GM21723 (cell line): ENCODE results near the gene MDN1.
A peak's percentile ranks its signal among the peaks of the same experiment; 100 is the strongest.

Experiments
- ATAC-seq: cut with Tn5 transposase; IDR thresholded peaks from one replicate; pipeline ENCODE4 v1.9.1; 2021; ENCODE audit warnings: mild to moderate bottlenecking, moderate library complexity; ENCODE audit not compliant: unreplicated experiment

MDN1 gene

GRCh38 chr6:89610149-89610642 lies 209.4 kb downstream of the MDN1 start:
- ATAC-seq, result no peak

DNA sequence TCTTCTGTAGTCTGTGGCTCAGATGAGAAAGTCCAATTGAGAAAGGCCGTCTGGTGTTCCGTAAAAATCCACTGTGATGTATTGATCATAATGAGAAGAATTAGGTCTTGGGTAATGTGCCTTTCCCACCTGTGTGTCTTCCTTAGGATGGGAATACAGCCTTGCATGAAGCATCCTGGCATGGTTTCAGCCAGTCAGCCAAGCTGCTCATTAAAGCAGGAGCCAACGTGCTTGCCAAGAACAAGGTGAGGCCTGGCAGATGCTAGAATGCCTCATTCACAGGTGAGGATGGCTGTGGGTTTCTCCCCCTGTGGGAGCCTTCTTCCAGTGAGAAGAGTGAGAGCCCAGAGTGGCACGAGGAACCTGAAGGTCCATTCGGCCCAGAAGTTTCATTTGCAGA lies 213.7 kb downstream of the MDN1 start:
- no peak for ATAC-seq

DNA sequence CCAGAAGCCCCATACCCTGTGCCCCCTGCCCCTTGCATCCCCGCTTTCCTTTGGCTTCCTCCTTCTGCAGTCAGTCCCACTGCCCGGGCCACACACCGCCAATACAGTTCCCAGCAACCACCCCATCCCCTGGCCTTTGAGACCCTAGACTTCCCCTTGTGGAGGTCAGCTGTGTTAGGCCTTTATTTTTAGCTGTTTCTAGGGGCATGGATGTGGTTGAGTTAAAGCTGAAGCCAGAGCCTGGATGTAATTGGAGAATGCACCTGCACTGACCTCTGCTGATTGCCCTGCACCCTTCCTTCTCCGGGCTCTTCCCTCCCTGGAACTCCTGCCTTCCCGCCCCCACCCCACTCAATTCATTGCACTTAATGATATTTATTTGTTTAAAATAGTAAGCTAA lies 214.9 kb downstream of the MDN1 start:
- ATAC-seq, result no peak

- no peak for ATAC-seq
These were observed 217.4 kb downstream of the MDN1 start for GRCh38 chr6:89602166-89602565.

GRCh38 chr6:89599727-89600126 lies 219.9 kb downstream of the MDN1 start:
- ATAC-seq, result no peak

DNA sequence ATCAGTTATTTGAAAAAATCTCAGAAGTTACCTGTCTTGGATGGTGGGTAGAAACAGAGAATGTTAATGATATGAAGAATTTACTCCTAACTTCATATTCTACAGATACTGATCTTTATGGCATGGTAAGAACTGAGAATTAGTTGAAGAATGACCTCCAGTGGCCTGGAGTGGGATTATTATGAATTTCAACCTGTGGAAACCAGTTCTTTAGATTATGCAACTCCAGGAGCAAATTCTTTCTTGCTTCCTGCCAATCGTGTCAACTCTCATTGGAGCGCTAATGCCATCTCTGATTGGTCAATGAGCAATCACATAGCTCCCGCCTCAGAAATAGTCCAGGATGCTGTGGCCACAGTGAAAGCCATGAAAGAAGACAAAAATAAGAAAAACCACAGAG lies 221.6 kb downstream of the MDN1 start:
- ATAC-seq, result no peak

DNA sequence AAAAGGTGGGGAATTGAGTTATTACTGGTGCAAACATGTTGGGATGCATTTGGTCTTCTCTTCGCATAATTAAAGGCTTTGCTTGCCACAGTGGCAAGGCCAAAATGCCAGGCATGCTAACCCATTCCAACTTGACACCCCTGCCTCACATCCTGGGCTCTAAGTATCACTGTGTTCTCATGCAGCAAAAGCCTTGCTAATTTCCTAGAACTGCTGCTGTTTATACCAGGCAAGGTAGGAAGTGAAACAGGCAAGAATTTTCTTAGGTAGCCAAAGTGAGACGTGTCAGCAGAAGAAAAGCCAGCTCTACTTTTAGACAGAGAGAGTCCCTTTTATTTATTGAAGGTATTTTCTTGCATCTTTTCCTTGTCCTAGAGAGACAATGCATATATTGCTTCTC lies 222.2 kb downstream of the MDN1 start:
- no peak for ATAC-seq

GRCh38 chr6:89596484-89596883 lies 223.1 kb downstream of the MDN1 start:
- no peak for ATAC-seq

DNA sequence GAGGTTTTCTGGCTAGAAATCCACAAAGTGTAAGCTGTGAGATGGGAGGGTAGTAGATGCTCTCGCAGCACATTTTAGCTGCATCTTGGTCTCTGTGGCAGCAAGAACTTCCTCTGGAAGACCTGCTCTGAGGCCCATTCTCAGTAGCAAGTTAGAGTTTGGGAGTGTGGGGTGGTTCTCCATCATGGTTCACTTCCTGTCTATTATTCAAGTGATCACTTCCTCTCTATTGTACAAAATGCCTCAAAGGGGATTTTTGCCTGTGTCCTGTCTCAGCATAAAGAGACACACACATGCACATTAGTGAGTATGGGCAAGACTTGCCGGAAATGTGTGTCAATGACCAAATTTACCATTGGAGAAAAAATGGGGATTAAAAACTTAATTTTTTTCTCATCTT lies 223.5 kb downstream of the MDN1 start:
- ATAC-seq, result peak; percentile 92
